ENCODE data around the gene LSM10. TPM values are rescaled to one million over a fixed set of nuclear protein-coding genes. Genes with fewer than 3 reads are reported as not detected.

The LSM10 gene
- total RNA-seq, 2 experiments from 2014 or later = 43.2 to 133 TPM

DNA sequence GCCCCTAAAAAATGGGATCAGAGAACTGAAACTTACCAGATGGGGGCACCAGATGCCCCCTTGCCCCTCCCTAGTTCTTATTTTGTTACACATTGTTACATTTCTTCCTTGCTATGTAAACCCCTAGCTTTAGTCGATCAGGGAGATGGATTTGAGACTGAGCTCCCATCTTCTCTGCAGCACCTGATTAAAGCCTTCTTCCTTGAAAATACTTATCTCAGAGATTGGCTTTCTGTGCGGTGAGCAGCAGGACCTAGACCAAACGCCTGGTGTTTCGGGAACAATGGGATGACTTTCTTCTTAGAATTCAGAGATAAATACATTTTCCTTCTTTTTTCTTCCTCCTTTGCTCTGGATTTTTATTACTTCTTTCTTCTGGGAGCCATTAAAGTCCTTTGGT is 16.7 kb upstream of the LSM10 start:
- H3K9me3 ChIP-seq (ENCODE audit: low read length) = peaks cover 17% of the 10 kb centered on the region
- intact Hi-C loops (cut with micrococcal nuclease; ENCODE audit: unreplicated experiment) = no loop called here
- CTCF ChIA-PET (ENCODE audit: unreplicated experiment) = no interaction called here
- H3K27ac ChIP-seq (ENCODE audit: low read depth, low read length, poor library complexity, severe bottlenecking) = no peak overlapping the region
- no peak overlapping the region for H3K4me3 ChIP-seq (ENCODE audit: low read depth, low read length, poor library complexity, severe bottlenecking)
- POLR2A ChIA-PET = interaction anchor here (1.1 kb wide), 1 partner anchor 16 kb away, joined by 3 read pairs; no protein-coding TSS in a partner anchor
- H2AFZ ChIP-seq (ENCODE audit: low read length) = no peak overlapping the region
- no peak for DNase-seq (ENCODE audit: low spot score)
- H4K20me1 ChIP-seq (ENCODE audit: insufficient read depth, low read length) = no peaks in the 10 kb centered on the region
- H3K4me2 ChIP-seq (ENCODE audit: low read length) = no peak overlapping the region
- no peaks in the 10 kb centered on the region for H3K9me2 ChIP-seq (ENCODE audit: insufficient read depth, low read length)
- BruUV-seq (replicated peaks) = no TSS peak
- TF ChIP-seq EZH2phosphoT487 (IDR thresholded peaks at IDR 0.05; ENCODE audit: borderline replicate concordance, low read depth, low read length) (no peak), CTCF (conservative IDR thresholded peaks at IDR 0.05; ENCODE audit: low read length) (no peak)
- H3K79me2 ChIP-seq (ENCODE audit: insufficient read depth, low read depth, low read length) = no peaks in the 10 kb centered on the region
- no peaks in the 10 kb centered on the region for H3K4me1 ChIP-seq (ENCODE audit: insufficient read depth, low read length, poor library complexity, severe bottlenecking)
- H3K36me3 ChIP-seq (ENCODE audit: insufficient read depth, low read length) = no peaks in the 10 kb centered on the region

GRCh38 chr1:36411674-36412648 is 14.3 kb upstream of the LSM10 start:
- no TSS peak for BruUV-seq (replicated peaks)
- H3K4me2 ChIP-seq (ENCODE audit: low read length) = no peak overlapping the region
- CTCF ChIA-PET (ENCODE audit: unreplicated experiment) = no interaction called here

More at GRCh38 chr1:36411674-36412648, 14.3 kb upstream of the LSM10 start:
- Histone ChIP-seq H3K4me1 (ENCODE audit: insufficient read depth, low read length, poor library complexity, severe bottlenecking) (no peaks in the 10 kb centered on the region), H2AFZ (ENCODE audit: low read length) (no peak overlapping the region), H3K9me2 (ENCODE audit: insufficient read depth, low read length) (no peaks in the 10 kb centered on the region), H3K27ac (ENCODE audit: low read depth, low read length, poor library complexity, severe bottlenecking) (no peak overlapping the region), H3K79me2 (ENCODE audit: insufficient read depth, low read depth, low read length) (no peaks in the 10 kb centered on the region), H3K4me3 (ENCODE audit: low read depth, low read length, poor library complexity, severe bottlenecking) (no peak overlapping the region), H3K9me3 (ENCODE audit: low read length) (peaks cover 17% of the 10 kb centered on the region), H4K20me1 (ENCODE audit: insufficient read depth, low read length) (no peaks in the 10 kb centered on the region), H3K36me3 (ENCODE audit: insufficient read depth, low read length) (no peaks in the 10 kb centered on the region)
- TF ChIP-seq EZH2phosphoT487 (IDR thresholded peaks at IDR 0.05; ENCODE audit: borderline replicate concordance, low read depth, low read length) (no peak), CTCF (conservative IDR thresholded peaks at IDR 0.05; ENCODE audit: low read length) (peak; percentile 37; the same call in 1 of the 2 replicates)
- POLR2A ChIA-PET = interaction anchor here (0.5 to 1.4 kb wide), 4 partner anchors 16 to 1094 kb away, joined by 3 to 6 read pairs (median 4); no protein-coding TSS in a partner anchor
- no peak for DNase-seq (ENCODE audit: low spot score)
- intact Hi-C loops (cut with micrococcal nuclease; ENCODE audit: unreplicated experiment) = no loop called here
